IPS-NIHi7 (cell line): Measurements from ENCODE around the gene RNF152.
A peak's percentile ranks its signal among the peaks of the same experiment; 100 is the strongest.

ENCODE experiments used
- DNase-seq: peaks from one replicate; pipeline ENCODE4 v3.0.0; 2012; ENCODE audit warnings: mixed read lengths; ENCODE audit errors: extremely low spot score

Gene RNF152

GRCh38 chr18:61894751-61895524, 2.1 kb upstream of the RNF152 start:
- no peak for DNase-seq

- DNase-seq: peak; percentile 88
These were observed 1.4 kb upstream of the RNF152 start for GRCh38 chr18:61893971-61894750.

GRCh38 chr18:61893309-61893970, 633 bp upstream of the RNF152 start:
- peak; percentile 53 for DNase-seq

- no peak for DNase-seq
These were observed 913 bp downstream of the RNF152 start for GRCh38 chr18:61891894-61892293.

- DNase-seq: no peak
These were observed 1.5 kb downstream of the RNF152 start for GRCh38 chr18:61891271-61891670.

- no peak for DNase-seq
These were observed 2.5 kb downstream of the RNF152 start for GRCh38 chr18:61890344-61890743.

GRCh38 chr18:61889541-61889940, 3.3 kb downstream of the RNF152 start:
- no peak for DNase-seq

- no peak for DNase-seq
These were observed 4.2 kb downstream of the RNF152 start for GRCh38 chr18:61888622-61889021.

- DNase-seq: no peak
These were observed 5.0 kb downstream of the RNF152 start for GRCh38 chr18:61887838-61888237.

- DNase-seq: no peak
These were observed 9.3 kb downstream of the RNF152 start for GRCh38 chr18:61883547-61883946.

GRCh38 chr18:61882296-61883004, 10.4 kb downstream of the RNF152 start:
- no peak for DNase-seq

- DNase-seq: no peak
These were observed 15.9 kb downstream of the RNF152 start for GRCh38 chr18:61876899-61877298.

- peak; percentile 54 for DNase-seq
These were observed 22.7 kb downstream of the RNF152 start for GRCh38 chr18:61870151-61870550.

GRCh38 chr18:61869636-61870035, 23.2 kb downstream of the RNF152 start:
- no peak for DNase-seq

- DNase-seq: no peak
These were observed 27.2 kb downstream of the RNF152 start for GRCh38 chr18:61865466-61866175.

- DNase-seq: no peak
These were observed 31.4 kb downstream of the RNF152 start for GRCh38 chr18:61861372-61861771.

- no peak for DNase-seq
These were observed 32.5 kb downstream of the RNF152 start for GRCh38 chr18:61860302-61860701.

GRCh38 chr18:61859113-61859512, 33.7 kb downstream of the RNF152 start:
- DNase-seq: no peak

GRCh38 chr18:61856678-61857077, 36.1 kb downstream of the RNF152 start:
- no peak for DNase-seq

GRCh38 chr18:61855449-61856378, 37.1 kb downstream of the RNF152 start:
- no peak for DNase-seq
